ENCODE results near the gene PIPOX.
"Not testable (repeated sequence)": the region's sequence is repeated elsewhere in the genome, so short reads cannot be mapped to it uniquely, and the experiment has no call there.

The PIPOX gene

GRCh38 chr17:29077320-29077719 is 34.4 kb downstream of the PIPOX start:
- DNase-seq, result no peak

DNA sequence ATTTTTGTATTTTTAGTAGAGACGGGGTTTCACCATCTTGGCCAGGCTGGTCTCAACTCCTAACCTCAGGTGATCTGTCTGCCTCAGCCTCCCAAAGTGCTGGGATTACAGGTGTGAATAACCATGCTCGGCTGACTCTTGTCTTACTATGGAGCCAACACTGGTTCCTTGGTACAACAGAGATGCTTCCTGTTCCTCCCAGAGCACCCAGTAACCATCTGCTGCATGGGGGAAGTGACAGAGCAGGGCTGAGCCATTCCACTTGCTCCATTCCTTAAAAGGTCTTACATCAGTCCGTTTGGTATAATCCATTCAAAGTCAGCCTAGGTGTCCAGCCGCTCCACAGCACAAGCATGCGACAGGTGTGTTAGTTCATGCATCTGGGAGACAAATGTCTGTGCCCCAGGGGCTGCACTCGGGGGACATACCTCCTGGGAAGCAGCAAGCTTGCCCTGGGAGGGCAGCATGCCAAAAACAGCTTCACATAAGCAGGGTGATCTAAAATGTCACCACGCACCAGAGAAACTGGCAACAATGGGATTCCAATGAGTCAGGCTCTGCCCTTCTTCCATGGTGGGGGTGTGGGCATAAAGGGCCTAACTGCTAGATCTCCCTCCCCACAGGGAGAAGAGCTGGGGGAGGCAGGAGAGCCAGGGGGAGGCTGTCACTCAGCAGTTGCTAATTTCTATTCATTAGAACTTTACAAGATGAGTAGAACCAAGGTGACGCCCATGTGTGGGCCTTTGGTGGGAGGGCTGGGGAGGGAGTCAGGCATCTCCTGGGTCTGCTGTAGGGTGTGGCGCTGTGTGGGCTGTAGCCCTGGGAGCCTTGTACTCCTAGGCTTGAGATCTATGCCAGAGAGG is 35.5 kb downstream of the PIPOX start:
- no peak for DNase-seq

GRCh38 chr17:29079433-29079832 is 36.5 kb downstream of the PIPOX start:
- DNase-seq, result no peak

GRCh38 chr17:29079887-29080286 is 36.9 kb downstream of the PIPOX start:
- no peak for DNase-seq

GRCh38 chr17:29080323-29080722 is 37.4 kb downstream of the PIPOX start:
- no peak for DNase-seq

GRCh38 chr17:29080965-29081364 is 38.0 kb downstream of the PIPOX start:
- DNase-seq, result no peak

DNA sequence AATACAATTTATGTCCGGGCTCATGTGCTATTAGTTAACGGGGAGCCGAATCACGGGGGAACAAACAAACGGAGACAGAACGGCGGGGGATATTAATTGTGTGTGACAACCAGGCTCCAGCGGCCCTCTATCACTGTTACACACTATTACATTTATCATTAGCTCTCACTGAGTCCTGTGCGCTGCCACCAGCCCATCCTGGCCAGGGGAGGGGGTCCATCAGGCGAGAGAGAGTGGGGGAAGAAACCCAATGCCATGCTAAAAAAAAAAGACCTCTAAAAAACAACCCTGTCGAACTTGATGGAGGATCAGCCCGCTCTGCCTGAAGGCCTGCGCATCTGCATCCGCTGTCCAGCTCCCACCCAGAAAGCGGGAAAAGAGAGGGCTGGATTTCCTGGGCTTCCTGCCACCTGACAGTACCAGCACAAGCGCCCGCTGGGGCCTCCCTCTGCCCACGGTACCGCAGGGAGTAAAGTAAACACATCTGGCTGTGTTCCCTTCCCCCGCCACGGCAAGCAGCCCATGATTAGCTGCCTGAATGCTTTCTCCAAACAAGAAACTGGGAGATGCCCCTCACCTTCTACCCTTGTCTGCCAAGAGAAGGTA is 41.7 kb downstream of the PIPOX start:
- DNase-seq, result no peak

DNA sequence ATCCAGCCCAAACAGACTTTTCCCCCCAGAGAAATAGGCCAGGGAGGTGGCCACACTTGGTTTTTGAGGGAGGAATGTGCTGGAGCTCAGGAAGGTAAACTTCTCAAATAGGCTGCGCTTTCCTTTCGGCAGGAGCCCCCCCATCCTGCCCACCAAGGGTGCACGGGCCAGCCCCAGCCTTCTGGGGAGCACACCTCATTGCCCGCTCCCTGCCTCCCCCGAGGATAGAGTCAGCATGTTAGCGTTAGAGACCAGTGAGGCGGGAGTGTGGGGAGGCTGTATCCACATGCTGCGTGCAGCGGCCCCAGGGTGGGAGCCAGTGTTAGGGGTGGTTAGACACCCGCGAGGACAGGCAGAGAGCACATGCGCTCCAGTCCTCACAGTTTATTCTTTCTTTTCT is 42.3 kb downstream of the PIPOX start:
- no peak for DNase-seq

- no peak for DNase-seq
Measured at GRCh38 chr17:29086628-29087332, 43.8 kb downstream of the PIPOX start.

- DNase-seq, result not testable (repeated sequence)
Measured at GRCh38 chr17:29088782-29089181, 45.8 kb downstream of the PIPOX start.

DNA sequence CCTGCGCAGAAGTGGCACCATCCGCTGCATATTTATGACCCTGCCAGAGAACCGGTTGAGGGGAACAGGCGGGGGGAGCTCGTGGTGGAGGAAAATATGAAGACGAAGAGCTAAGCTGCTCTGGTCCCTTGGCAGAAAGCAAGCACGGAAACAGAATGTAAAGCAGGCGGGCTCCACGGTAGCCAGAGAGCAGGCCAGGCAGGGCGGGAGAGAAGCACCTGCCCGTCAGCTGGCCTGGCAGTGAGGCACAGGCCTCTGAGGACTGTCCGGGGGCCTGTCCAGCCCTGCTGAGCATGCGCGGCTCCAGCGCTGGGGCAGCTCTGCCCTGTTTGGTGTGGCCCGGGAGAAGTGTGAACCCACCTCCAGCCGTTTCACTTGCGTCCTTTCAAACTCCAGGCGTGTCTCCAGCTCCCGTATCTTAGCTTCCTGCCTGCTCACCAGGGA is 46.7 kb downstream of the PIPOX start:
- no peak for DNase-seq

DNA sequence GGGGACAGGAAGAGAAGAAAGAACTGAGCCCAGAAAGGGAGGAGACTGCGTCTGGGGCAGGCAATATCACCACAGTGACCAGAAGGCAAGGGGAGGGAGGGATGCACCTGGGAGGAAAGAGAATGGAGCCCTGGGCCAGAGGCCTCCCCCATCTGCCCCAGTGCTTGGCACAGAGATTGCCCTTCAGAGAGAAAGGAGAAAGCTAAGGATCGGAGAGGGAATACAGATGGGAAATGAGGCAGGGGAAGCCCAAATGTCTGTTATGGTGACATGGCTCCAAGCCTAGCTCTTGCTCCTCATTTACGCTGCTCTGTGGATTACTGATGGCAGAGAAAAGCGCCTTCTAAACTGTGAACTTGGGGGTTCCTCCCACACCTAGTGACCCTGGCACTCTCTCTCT is 47.2 kb downstream of the PIPOX start:
- no peak for DNase-seq

DNA sequence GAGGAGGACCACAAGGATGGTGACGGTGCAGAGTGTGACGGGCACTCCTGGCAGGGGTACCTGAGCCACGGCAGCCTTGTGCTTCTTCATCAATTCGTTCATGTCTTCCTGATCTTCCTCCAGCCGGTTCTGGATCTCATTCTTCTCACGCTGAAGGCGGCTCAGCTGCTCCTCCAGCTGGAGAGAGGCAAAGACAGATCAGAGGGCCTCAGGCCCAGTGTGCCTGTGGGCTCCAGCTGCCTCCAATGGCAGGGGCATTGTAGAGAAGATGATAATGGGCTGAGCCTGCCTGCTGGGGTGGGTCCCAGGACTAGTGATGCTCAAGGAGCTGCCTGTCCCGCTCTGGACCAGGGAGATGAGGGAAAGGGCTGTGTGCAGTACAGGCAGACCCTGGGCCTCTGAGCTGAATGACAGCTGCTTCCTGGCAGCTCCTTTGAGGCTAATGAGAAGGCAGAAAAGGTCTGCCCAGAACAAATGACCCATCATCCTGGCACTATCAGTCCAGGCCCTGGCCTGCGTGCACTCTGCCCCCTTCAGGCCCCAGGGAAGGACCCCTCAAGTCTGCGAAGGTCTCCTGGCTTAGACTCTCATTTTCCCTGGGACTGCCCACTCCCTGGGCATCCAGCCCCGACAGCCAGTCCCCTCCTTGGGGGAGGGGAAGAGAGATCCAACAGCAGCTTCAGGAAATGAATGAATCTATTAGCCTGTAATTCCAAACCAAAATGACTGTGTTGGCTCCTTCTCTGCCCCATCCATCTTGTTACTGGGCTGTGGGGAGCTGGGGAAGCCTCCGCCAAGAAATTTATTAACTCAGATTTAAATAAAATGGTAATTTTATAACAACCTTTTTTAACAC is 48.0 kb downstream of the PIPOX start:
- DNase-seq, result no peak

DNA sequence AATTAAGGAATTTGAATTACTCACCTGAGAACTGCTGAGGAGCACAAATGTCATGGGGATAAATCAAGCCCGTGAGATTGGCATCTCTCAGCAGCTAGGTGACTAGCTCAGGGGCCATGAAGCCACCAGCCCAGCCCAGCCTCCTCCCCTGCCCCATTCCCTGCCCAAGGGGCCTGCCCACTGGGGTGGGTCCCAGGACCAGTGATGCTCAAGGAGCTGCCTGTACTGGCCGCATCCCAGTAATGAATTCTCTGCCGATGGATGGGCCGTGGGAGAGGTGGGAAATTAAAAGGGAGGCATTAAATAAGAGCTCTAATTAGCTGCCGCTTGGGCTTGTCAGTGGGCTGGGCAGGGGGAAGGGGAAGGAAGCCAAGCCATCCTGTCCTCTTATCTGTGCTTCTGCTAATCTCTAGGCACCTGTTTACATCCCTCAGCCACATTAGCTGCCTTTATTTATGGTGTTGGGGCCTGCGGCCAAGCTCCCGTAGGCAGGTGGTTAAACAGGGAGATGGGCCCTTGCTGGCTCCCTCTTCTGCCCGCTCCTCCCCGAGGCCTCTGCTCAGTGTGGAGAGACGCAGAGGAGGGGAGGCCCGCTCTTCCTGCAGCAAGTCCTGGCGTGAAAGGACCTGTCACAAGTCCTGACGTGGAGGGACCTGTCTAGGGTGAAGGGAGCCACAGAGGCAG is 48.8 kb downstream of the PIPOX start:
- DNase-seq, result no peak

- no peak for DNase-seq
Measured at GRCh38 chr17:29093090-29093871, 50.3 kb downstream of the PIPOX start.

- no peak for DNase-seq
Measured at GRCh38 chr17:29094101-29094708, 51.3 kb downstream of the PIPOX start.

DNA sequence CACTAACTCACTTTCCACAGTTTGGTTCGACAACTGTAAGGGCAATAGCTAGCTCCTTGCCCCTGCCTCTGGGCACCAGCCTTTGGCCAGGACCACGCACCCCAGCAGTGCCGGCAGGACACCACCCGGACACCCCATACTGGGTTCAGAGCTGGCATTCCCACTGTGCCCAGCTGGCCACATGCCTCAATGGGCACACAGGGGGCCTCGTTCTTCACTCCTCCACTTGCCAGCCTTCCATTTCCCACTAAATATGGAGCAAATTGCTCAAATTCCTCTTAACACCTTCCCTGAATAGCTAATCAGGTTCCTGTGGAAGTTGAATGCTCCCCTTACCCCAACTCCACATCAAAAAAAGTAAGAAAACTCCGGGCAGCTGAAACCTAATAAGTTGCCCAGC is 52.5 kb downstream of the PIPOX start:
- DNase-seq, result no peak

GRCh38 chr17:29096094-29096493 is 53.2 kb downstream of the PIPOX start:
- no peak for DNase-seq

- DNase-seq, result no peak
Measured at GRCh38 chr17:29099527-29099926, 56.6 kb downstream of the PIPOX start.

- DNase-seq, result no peak
Measured at GRCh38 chr17:29100296-29100695, 57.4 kb downstream of the PIPOX start.

GRCh38 chr17:29102046-29102445 is 59.1 kb downstream of the PIPOX start:
- no peak for DNase-seq

All from activated CD4-positive, alpha-beta T cell treated with anti-CD3 and anti-CD28 coated beads, Interleukin-2, amount 50 U/mL, for 48 hours (primary cell).